GM18870 (cell line): Measurements from ENCODE around the gene RNF123.

Experiments
- ATAC-seq: cut with Tn5 transposase; IDR thresholded peaks from one replicate; pipeline ENCODE4 v1.9.1; 2021; ENCODE audit warnings: moderate library complexity; ENCODE audit not compliant: unreplicated experiment

Gene RNF123

DNA sequence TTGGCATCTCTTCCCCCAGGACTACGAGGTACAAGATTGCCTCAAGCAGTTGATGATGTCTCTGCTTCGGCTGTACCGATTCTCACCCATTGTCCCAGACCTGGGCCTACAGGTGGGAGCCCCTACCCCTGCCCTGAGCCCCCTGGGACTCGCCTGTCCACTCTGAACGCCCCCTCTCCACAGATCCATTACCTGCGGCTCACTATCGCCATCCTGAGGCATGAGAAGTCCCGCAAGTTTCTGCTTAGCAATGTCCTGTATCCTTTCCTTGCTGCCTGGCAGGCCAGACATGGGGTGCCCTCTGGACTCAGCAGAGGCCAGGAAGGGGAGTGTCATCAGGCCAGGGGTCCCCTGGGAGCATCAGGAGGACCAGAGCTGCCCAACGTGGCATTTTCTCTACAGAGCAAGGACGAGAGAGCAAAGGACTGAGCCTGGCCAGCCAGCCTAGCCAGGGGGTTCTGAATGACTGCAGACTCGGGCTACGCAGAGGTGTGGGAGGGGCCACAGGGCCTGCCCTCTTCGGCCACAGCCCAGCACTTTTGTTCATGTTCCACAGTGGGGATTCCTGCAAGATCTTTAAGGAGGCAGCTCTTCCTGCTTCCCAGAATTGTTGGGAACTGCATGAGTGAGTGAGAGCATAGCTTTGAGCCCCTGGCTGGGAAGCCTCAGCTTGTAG, 11.2 kb downstream of the RNF123 start:
- ATAC-seq: no peak

DNA sequence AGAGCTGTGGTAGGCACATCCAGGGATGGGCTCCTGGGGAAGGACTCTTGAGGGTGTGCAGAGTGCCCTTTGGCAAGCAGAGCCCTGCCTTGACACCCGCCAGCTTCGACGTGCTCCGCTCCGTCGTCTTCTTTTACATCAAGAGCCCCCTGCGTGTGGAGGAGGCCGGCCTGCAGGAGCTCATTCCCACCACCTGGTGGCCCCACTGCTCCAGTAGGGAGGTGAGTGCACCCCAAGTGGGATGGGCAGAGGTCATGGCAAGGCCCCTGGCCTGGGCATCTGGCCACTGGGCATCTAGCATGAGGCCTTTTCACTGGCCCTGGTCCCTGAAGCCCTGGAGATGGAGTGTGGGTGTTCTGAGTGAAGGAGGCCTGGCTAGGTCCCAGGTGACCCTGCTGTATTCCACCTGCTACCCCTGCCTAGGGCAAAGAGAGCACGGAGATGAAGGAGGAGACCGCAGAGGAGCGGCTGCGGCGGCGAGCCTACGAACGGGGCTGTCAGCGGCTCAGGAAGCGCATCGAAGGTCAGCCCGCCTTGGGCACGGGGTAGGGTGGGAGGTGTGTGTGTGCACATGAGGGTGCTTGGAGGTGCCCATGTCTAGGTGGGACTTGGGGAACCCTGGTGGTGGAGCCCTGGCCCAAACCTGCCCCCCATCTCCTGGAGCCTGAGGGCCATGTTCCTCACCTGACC, 12.2 kb downstream of the RNF123 start:
- ATAC-seq: no peak

DNA sequence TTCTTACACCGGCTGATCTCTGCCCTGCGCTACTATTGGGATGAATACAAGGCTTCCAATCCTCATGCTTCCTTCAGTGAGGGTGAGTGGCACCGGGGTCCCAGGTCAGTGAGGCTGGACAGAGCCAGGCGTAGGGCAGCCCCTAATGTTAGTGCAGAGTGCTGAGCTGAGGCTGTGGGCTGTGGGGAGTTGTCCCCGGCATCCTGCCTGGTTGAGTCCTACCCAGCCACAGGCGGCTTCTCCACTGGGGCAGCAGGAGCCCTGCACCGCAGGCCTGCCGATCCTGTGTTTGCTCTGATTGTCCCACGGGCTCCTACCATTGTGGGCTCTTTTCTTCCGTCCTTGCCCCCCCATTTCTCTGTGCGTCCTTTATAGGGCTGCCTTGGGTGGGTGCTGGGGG, 13.3 kb downstream of the RNF123 start:
- ATAC-seq: no peak

DNA sequence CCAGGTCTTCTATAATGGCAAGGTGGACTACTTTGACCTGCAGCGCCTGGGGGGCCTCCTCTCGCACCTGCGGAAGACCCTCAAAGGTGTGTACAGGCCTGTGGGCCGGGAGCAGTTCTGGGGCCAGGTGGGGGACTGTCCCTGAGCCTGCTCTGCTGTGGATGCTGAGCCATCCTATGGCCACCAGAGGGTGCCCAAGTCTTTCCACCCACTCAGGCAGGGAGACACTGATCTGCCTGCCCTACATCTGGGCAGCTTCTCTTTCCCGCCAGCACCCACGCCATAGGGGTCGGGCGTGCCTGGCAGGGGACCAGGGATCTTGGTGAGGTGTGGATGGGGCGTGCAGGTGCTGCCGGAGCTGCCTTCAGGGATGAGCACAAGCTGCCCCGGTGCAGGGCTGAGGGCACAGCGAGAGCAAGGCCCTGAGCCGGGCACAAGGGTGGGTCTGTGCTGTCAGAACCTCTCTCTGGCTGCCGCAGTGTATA, 14.1 kb downstream of the RNF123 start:
- ATAC-seq: no peak

DNA sequence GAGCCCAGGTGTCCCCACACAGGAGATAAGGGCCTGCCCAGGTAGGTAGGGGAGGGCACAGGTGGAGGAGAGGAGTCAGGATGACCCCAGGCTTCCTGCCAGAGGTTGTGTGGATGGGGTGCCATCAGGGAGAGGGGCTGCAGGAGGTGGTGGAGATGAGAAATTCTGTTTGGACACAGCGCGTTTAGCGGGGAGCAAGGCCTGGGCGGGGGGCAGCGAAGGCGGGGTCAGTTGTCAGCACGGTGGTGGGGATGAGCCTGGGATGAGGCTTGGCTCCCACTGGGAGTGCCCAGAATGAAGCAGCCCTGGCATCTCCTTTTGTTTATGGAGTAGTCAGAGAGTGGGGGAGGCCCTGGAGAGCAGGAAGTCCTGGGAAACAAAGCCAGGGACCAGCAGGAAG, 14.6 kb downstream of the RNF123 start:
- ATAC-seq: no peak

DNA sequence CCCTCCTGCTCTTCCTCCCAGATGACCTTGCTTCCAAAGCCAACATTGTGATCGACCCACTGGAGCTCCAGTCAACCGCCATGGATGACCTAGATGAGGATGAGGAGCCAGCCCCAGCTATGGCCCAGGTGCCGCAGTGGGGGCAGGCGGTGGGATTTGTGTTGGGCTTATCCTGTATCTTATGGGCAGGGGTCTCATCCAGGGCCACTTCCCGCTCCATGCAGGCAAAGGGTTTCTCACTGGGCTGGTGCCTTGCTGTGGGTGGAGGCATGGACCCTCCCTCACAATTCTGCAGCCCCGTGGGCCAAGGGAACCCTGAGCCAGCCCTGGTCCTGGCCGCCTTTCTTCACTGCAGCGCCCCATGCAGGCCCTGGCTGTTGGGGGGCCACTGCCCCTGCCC, 15.3 kb downstream of the RNF123 start:
- no peak for ATAC-seq

DNA sequence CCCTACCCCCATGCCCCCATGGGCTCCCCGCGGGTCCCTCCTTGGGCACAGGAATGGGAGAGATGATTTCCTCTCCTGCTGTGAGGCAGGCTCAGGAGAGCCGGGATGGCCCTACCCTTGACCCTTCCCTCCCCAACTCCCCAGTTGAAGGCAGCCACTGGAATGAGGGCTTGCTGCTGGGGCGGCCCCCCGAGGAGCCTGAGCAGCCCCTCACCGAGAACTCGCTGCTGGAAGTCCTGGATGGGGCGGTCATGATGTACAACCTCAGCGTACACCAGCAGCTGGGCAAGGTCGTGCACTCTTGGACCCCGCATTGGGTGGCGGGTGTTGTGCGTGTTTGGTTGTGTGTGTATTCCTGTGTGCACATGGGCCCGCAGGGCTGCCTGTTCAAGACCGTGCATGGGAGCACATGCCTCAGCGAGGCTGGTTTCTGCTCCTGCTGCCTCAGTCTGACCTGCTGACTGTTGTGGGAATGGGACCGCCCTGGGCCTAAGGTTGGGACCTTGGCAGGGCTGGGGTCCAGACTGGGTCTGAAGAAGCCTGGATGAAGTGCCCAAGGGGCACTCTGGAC, 16.1 kb downstream of the RNF123 start:
- no peak for ATAC-seq

DNA sequence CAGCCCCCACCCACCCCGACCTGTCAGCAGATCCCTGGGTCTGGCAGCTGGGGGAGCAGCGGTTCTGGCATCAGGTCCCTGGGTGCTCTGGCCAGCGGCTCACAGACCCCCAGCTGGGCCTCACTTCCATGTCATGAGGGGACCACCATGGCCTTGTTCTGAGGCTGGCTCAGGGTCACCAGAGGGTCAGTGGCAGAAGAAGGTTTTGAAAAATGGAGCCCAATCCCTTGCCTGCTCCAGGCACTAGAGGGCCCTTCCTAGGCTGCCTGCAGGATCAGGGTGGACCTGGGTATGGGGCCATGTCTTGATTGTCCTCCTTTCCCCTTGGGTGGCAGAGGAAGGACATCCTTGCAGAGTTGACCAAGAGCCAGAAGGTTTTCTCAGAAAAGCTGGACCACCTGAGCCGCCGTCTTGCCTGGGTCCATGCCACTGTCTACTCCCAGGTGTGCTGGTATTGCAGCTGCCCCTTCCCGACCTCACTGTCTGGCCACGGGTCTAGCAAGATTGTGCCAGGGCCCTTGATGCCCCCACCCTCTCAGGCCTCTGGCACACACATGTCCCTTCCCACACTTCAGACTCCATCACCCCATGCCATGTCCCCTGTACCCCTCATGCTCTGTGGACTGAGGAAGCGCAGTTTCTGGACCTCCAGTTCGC, 17.2 kb downstream of the RNF123 start:
- ATAC-seq: no peak

DNA sequence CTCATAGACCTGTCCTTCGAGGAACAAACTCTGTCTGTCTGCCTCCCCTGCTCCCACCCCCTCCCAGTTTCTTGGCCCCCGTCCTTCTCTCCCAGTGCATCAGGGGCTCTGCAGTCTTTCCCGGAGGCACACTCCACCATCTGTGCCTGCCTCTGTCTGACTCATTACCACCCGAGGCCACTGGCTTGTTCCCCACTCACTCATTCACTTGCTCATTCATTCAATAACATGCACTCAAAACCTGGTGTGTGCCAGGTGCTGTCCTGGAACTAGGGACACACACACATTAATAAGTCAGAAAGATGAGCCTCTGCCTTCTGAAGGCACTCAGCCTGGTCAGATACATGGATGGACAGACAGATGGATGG, 17.7 kb downstream of the RNF123 start:
- no peak for ATAC-seq

DNA sequence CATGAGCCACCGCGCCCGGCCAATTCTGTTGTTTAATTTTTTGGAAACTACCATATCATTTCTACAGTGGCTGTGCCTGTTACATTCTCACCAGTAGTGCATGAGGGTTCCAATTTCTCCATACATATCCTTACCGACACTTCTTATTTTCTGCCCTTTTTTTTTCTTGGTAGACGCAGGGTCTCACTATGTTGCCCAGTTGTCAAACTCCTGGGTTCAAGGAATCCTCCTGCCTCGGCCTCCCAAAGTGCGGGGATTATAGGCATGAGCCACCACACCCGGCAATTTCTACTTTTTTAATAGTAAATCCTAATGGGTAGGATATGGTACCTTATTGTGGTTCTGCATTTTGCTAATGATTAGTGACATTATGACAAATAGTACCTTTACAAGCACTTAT, 20.5 kb downstream of the RNF123 start:
- no peak for ATAC-seq

DNA sequence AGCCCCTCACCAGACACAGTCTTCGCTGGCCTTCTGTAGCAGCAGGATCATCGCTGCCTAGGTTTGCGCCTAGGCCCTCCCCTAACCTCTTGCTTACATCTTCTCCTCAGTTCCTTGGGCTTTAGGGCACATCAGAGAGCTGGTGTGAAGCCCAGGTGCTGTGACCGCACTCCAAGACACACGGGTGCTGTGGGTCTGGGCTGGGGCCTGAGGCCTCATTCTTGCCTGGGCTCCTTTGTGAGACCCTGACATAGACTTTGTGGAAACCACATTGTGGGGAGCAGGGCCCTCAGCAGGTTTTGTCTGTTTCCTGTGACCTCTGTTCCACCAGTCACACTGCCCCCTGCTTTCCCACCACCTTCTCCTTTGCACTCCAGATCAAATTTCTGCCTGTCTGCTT, 22.1 kb downstream of the RNF123 start:
- no peak for ATAC-seq

DNA sequence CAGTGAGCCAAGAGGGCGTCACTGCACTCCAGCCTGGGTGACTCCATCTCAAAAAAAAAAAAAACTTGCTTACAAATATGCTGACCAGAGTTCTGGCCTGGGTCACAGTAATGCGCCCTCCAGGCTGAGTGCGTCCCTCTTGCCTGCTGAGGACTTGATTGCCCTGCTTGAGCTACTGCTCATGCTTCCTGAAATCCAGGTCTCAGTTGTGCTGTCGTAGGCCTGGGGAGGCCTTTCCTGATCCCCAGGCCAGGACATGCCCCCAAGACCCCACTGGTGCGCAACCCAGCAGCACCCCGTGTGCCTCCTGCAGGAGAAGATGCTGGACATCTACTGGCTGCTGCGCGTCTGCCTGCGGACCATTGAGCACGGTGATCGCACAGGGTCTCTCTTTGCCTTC, 22.8 kb downstream of the RNF123 start:
- ATAC-seq: no peak

DNA sequence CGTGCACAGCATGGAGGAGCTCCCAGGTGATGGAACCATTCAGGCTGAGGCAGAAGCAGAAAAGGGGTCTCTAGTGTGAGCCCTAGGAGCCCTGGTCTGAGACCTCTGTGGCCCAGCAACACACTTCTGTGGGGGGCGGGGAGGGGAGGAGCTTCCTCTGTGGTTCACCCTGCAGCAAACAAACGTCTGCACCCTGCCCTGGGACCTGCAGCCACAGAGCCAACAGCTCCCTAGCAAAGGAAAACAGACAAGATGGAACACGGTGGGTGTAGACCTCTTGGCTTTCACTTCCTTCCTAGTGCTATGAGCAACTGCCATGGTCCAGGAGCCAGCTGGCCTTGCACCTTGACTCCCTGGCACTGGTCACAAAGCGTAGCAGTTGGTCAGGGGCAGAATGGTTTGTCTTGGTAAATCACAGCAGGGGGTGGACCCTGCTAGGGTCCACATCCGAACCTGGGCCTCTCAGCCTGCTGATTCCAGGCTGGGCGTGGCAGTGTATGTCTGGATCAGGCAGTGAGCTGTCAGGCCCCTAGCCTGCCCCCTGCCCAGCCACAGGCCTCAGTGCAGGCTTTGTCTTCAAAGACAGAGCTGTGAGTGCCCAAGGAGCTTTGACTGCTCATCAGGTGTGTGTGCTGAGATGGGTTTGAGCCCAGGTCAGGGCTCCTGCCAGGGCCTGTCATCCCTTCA, 23.4 kb downstream of the RNF123 start:
- no peak for ATAC-seq

DNA sequence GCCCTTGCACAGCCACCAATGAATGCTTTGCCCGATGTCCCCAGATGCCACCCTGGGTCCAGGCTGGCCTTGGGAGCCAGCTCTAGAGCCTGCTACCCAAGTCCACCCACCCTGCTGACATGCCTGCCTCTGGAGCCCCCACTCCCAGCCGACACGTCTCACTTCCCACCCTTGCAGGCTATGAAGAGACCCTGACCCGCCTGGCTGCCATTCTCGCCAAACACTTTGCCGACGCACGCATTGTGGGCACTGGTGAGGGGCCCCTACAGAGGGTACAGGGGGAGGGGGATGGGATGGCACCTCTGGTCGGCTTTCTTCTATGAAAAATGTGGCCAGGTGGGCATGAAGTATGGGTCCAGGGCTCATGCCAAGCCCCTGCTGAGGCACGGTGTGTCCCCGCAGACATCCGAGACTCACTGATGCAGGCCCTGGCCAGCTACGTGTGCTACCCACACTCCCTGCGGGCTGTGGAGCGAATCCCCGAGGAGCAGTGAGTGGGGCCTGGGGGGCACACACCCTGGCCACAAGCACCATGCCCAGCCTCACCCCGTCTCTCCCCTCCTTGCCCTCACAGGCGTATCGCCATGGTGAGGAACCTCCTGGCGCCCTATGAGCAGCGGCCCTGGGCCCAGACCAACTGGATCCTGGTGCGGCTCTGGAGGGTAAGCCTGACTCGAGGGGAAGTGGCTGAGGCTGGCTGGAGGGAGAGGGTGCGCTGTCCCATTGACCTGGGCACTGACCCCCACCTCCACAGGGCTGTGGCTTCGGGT, 24.2 kb downstream of the RNF123 start:
- no peak for ATAC-seq

DNA sequence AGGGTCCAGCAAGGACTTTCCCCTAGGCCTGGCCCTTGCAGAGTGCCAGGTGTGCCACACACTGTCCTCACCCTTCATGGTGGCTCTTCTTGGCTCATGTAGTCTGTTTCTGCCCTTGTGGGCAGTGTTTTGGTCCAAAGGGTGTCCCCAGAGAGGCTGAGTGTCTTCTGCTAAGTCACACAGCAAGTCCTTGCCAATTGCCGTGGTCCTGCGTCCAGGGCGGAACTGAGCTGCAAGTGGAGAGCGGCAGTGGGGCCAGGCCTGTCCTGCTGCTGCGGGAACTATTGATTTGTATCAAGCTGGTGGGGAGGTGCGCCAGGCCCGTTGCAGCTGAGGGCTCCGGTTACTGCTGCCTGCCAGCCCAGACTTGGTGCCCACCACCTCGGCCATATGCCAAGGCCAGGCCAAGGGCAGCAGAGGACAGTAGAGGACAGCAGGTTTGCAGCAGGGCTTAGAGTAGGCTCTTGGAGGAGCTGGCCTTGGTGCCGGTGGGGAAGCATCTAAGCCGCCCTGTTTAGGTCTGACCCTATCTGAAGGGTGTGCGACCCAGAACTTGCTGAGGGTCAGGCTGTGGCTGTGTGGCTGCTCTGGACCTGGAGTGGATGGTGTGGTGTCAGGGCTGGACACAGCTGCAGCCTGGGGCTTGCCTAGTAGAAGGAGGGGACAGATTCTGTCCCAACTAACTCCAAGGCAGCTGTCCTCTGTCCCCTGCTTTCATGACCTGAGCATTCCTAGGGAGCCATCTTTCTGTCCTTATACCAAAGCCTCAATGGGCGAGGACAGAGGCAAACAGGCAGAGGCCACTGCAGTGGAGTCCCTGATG, 25.6 kb downstream of the RNF123 start:
- no peak for ATAC-seq

DNA sequence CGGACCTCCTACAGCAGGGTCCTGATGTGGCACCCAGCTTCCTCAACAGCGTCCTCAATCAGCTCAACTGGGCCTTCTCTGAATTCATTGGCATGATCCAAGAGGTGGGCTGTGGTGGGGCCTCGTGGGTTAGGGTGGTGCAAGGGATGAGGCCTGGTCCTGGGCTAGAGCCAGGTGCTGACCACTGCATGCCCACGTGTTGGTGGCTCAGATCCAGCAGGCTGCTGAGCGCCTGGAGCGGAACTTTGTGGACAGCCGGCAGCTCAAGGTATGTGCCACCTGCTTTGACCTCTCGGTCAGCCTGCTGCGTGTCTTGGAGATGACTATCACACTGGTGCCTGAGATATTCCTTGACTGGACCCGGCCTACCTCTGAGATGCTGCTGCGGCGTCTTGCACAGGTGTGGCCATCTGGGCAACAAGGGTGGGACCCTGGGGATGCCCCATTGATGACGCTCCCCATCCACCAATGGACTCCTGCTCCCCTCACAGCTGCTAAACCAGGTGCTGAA, 26.3 kb downstream of the RNF123 start:
- no peak for ATAC-seq

DNA sequence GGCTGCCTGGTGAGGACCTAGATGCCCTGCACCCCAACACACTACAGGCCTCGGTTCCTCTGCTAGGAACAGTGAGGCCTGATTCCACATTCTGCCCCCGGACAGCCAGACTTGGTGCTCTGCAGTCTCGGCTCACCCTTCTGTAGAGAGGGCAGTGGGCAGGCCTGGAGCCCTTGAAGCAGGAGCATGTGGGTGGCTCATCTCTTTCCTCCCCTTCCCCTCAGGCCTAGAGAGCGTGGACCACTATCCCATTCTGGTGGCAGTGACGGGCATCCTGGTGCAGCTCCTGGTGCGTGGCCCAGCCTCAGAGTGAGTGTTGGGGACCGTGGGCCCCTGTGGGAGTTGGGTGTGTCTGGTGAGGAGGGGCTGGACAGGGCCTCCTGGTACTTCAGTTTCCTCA, 26.8 kb downstream of the RNF123 start:
- ATAC-seq: no peak

DNA sequence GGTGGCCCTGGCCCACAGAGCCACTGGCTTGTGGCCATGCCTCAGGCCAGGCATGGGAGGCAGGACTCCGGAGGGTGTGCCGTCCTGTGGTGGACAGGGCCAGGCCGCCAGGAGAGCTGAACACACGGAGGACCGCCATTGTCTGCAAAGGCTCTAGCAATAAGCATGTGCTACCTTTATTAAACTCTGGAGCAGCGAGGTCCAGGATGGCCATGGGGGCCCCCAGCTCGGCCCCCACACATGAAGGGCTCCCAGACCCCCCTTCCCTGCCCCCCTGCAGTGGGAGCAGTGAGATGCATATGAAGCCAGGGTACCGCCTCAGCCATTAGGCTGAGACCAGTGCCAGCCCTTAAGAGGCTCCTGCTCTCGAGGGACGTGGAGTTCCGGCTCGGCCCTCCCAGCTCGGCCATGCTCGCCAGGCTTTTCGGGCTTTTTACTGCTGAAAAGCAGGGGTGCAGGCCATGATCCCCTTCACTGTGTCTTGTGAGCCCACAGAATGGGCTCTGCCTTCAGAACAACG, 27.4 kb downstream of the RNF123 start:
- no peak for ATAC-seq

DNA sequence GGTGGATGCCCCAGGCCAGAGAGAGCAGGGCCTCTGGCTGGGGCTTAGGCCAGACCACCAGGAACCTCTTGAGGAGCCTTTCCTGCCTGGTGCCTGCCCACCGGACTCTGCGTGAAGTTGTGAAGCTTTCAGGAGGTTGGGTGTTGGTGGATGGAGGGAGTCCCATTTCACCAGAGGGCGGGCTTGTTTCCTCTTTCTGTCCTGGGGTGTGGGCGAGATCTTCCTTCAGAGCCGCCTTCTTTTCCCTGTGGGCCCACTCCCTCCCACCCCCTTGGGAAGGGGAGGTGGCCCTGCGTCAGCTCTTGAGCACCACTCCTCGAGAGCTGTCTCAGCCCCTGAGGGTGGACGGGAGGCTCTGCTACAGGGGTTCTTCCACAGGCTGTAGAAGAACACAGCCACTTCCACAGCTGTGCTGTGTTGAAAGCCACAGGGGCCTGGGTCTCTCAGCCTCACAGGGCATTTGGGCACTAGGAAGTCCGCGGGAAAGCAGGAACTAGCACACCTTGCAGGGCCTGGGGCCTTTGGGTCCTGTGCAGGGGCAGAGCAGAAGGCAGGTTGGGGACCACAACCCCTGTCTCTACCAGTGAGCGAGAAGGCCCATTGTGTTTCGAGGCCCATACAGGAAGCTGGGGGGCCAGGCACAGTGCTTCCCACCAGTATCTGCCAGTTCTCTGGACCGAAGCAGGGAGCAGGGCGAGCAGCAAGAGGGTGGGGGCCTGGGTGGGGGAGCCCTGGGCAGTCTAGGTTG, 28.0 kb downstream of the RNF123 start:
- no peak for ATAC-seq
